ENCODE results near the gene RAD23A. TPM values are rescaled to one million over a fixed set of nuclear protein-coding genes. Genes with fewer than 3 reads are reported as not detected.
A peak's percentile ranks its signal among the peaks of the same experiment; 100 is the strongest.

Gene RAD23A
- total and polyA plus RNA-seq, 9 of the 15 experiments (the other 6 are each of a cell fraction or from before 2014, with no cell fraction given): 9.5 to 181 (median 101) TPM

DNA sequence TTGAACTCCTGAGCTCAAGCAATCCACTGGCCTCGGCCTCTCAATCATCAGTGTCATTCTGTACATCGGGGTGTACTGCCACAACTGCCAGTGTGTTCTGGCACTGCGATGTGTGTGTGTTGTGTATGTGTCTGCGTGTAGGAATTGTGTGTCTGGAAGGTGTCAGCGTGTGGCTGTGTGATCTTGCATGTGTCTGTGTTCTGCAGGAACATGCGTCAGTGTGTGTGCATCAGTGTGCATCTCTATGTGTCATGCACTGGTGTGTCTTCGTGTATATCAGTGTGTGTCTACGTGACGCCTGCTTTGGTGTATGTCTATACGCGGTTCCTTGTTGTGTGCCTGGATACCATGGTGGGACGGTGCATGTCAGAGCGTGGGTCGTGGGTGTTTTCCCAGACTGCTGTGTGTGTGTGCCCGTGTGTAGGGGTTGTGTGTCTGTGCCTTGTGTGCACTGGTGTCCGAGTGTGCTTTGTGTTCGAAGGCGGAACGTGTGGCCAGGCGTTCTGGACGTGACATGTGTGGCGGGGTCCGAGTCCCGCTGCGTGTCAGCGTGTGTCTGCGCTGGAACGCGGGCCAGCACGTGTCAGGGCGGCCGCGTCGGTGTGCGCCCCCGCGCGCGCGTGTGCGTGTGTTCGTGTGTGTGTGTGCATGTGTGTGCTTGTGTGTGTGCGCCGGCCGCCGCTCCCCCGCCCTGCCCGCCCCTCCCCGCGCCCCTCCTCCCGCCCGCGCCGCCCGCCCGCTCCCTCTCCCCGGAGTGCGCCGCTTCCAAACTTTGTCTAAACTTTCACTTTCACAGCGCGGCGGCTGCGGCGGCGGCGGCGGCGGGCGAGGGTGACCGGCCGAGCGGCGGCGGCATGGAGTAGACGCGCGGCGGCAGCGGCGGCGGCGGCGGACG is 49.3 kb downstream of the RAD23A start, which contains the start of gene NFIX (continued):
- TF ChIP-seq, protein P1, sequence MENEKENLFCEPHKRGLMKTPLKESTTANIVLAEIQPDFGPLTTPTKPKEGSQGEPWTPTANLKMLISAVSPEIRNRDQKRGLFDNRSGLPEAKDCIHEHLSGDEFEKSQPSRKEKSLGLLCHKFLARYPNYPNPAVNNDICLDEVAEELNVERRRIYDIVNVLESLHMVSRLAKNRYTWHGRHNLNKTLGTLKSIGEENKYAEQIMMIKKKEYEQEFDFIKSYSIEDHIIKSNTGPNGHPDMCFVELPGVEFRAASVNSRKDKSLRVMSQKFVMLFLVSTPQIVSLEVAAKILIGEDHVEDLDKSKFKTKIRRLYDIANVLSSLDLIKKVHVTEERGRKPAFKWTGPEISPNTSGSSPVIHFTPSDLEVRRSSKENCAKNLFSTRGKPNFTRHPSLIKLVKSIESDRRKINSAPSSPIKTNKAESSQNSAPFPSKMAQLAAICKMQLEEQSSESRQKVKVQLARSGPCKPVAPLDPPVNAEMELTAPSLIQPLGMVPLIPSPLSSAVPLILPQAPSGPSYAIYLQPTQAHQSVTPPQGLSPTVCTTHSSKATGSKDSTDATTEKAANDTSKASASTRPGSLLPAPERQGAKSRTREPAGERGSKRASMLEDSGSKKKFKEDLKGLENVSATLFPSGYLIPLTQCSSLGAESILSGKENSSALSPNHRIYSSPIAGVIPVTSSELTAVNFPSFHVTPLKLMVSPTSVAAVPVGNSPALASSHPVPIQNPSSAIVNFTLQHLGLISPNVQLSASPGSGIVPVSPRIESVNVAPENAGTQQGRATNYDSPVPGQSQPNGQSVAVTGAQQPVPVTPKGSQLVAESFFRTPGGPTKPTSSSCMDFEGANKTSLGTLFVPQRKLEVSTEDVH (IDR thresholded peaks at IDR 0.05; ENCODE audit: low read depth, partially characterized antibody): no peak
- TF ChIP-seq DLX4 (CRISPR knock-in tag; IDR thresholded peaks at IDR 0.05): no peak
- TF ChIP-seq KDM5B (IDR thresholded peaks at IDR 0.05; ENCODE audit: insufficient replicate concordance, low read depth, low read length): peak; percentile 31
- no peak for TF ChIP-seq POLR2AphosphoS5 (IDR thresholded peaks at IDR 0.05; ENCODE audit: control insufficient read depth, insufficient read depth, low read depth, low read length)
- peak; percentile 52; the same call in 1 of the 2 replicates for TF ChIP-seq BCOR (IDR thresholded peaks at IDR 0.05)
- TF ChIP-seq NRF1 (conservative IDR thresholded peaks at IDR 0.05 in 1 of 2, IDR thresholded peaks at IDR 0.05 in 1 of 2): peak; percentile 31 to 52; a peak in 1 of 4 replicates
- TF ChIP-seq, protein P2, sequence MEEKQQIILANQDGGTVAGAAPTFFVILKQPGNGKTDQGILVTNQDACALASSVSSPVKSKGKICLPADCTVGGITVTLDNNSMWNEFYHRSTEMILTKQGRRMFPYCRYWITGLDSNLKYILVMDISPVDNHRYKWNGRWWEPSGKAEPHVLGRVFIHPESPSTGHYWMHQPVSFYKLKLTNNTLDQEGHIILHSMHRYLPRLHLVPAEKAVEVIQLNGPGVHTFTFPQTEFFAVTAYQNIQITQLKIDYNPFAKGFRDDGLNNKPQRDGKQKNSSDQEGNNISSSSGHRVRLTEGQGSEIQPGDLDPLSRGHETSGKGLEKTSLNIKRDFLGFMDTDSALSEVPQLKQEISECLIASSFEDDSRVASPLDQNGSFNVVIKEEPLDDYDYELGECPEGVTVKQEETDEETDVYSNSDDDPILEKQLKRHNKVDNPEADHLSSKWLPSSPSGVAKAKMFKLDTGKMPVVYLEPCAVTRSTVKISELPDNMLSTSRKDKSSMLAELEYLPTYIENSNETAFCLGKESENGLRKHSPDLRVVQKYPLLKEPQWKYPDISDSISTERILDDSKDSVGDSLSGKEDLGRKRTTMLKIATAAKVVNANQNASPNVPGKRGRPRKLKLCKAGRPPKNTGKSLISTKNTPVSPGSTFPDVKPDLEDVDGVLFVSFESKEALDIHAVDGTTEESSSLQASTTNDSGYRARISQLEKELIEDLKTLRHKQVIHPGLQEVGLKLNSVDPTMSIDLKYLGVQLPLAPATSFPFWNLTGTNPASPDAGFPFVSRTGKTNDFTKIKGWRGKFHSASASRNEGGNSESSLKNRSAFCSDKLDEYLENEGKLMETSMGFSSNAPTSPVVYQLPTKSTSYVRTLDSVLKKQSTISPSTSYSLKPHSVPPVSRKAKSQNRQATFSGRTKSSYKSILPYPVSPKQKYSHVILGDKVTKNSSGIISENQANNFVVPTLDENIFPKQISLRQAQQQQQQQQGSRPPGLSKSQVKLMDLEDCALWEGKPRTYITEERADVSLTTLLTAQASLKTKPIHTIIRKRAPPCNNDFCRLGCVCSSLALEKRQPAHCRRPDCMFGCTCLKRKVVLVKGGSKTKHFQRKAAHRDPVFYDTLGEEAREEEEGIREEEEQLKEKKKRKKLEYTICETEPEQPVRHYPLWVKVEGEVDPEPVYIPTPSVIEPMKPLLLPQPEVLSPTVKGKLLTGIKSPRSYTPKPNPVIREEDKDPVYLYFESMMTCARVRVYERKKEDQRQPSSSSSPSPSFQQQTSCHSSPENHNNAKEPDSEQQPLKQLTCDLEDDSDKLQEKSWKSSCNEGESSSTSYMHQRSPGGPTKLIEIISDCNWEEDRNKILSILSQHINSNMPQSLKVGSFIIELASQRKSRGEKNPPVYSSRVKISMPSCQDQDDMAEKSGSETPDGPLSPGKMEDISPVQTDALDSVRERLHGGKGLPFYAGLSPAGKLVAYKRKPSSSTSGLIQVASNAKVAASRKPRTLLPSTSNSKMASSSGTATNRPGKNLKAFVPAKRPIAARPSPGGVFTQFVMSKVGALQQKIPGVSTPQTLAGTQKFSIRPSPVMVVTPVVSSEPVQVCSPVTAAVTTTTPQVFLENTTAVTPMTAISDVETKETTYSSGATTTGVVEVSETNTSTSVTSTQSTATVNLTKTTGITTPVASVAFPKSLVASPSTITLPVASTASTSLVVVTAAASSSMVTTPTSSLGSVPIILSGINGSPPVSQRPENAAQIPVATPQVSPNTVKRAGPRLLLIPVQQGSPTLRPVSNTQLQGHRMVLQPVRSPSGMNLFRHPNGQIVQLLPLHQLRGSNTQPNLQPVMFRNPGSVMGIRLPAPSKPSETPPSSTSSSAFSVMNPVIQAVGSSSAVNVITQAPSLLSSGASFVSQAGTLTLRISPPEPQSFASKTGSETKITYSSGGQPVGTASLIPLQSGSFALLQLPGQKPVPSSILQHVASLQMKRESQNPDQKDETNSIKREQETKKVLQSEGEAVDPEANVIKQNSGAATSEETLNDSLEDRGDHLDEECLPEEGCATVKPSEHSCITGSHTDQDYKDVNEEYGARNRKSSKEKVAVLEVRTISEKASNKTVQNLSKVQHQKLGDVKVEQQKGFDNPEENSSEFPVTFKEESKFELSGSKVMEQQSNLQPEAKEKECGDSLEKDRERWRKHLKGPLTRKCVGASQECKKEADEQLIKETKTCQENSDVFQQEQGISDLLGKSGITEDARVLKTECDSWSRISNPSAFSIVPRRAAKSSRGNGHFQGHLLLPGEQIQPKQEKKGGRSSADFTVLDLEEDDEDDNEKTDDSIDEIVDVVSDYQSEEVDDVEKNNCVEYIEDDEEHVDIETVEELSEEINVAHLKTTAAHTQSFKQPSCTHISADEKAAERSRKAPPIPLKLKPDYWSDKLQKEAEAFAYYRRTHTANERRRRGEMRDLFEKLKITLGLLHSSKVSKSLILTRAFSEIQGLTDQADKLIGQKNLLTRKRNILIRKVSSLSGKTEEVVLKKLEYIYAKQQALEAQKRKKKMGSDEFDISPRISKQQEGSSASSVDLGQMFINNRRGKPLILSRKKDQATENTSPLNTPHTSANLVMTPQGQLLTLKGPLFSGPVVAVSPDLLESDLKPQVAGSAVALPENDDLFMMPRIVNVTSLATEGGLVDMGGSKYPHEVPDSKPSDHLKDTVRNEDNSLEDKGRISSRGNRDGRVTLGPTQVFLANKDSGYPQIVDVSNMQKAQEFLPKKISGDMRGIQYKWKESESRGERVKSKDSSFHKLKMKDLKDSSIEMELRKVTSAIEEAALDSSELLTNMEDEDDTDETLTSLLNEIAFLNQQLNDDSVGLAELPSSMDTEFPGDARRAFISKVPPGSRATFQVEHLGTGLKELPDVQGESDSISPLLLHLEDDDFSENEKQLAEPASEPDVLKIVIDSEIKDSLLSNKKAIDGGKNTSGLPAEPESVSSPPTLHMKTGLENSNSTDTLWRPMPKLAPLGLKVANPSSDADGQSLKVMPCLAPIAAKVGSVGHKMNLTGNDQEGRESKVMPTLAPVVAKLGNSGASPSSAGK (IDR thresholded peaks at IDR 0.05): peak; percentile 86; the same call in 1 of the 2 replicates
- TF ChIP-seq ETV5 (CRISPR knock-in tag; IDR thresholded peaks at IDR 0.05; ENCODE audit: low read depth): no peak
- peak in 1 of 2 experiments; percentile 81; a peak in 2 of 4 replicates for TF ChIP-seq HDAC1 (IDR thresholded peaks at IDR 0.05)
- peak; percentile 43; the same call in 1 of the 2 replicates for TF ChIP-seq RBFOX2 (IDR thresholded peaks at IDR 0.05; ENCODE audit: low read depth, low read length)
- peak; percentile 51 for TF ChIP-seq NFIC (IDR thresholded peaks at IDR 0.05)

Data from K562 (cell line).